ENCODE results near the gene XRCC4.

GRCh38 chr5:83115816-83116215 lies 38.5 kb downstream of the XRCC4 start:
- TF ChIP-seq CTCF (CRISPR knock-in tag; IDR thresholded peaks at IDR 0.05): no peak
- TF ChIP-seq RFXANK (CRISPR knock-in tag; IDR thresholded peaks at IDR 0.05): no peak
- no peak for TF ChIP-seq EZH2 (conservative IDR thresholded peaks at IDR 0.05; ENCODE audit: low read depth, low read length)
- TF ChIP-seq KDM5A (IDR thresholded peaks at IDR 0.05; ENCODE audit: borderline replicate concordance, low read length): no peak
- TF ChIP-seq NR2F2 (IDR thresholded peaks at IDR 0.05; ENCODE audit: borderline replicate concordance, low read depth): no peak
- no peak for TF ChIP-seq SMAD3 (CRISPR knock-in tag; IDR thresholded peaks at IDR 0.05)
